ENCODE data around the gene KRTAP10-4.

The KRTAP10-4 gene

GRCh38 chr21:44526096-44526997 lies 47.2 kb upstream of the KRTAP10-4 start:
- Histone ChIP-seq H3K27ac (ENCODE audit: low read length) (no peak overlapping the region), H3K4me3 (ENCODE audit: low read depth in 1 of 2, low read length in 2 of 2) (no peak overlapping the region), H2AFZ (ENCODE audit: low read depth, low read length) (no peak overlapping the region), H3K9ac (ENCODE audit: low read depth, low read length) (no peak overlapping the region), H3K79me2 (ENCODE audit: insufficient read depth, low read length) (no peaks in the 10 kb centered on the region), H4K20me1 (ENCODE audit: insufficient read depth, low read length) (no peaks in the 10 kb centered on the region), H3K4me1 (ENCODE audit: insufficient read depth, low read length) (no peaks in the 10 kb centered on the region), H3K27me3 (ENCODE audit: insufficient read depth, low read length, poor library complexity) (no peaks in the 10 kb centered on the region), H3K9me3 (ENCODE audit: insufficient read depth, low read length, severe bottlenecking) (no peaks in the 10 kb centered on the region), H3K4me2 (ENCODE audit: insufficient read depth, low read length) (no peak overlapping the region), H3K36me3 (ENCODE audit: insufficient read depth, low read length) (no peaks in the 10 kb centered on the region)
- no peak for ATAC-seq (ENCODE audit: insufficient read depth, low read depth)
- no peak for DNase-seq
- TF ChIP-seq EZH2 (IDR thresholded peaks at IDR 0.05; ENCODE audit: borderline replicate concordance, low read depth, low read length, severe bottlenecking) = no peak
- TF ChIP-seq, protein P1, sequence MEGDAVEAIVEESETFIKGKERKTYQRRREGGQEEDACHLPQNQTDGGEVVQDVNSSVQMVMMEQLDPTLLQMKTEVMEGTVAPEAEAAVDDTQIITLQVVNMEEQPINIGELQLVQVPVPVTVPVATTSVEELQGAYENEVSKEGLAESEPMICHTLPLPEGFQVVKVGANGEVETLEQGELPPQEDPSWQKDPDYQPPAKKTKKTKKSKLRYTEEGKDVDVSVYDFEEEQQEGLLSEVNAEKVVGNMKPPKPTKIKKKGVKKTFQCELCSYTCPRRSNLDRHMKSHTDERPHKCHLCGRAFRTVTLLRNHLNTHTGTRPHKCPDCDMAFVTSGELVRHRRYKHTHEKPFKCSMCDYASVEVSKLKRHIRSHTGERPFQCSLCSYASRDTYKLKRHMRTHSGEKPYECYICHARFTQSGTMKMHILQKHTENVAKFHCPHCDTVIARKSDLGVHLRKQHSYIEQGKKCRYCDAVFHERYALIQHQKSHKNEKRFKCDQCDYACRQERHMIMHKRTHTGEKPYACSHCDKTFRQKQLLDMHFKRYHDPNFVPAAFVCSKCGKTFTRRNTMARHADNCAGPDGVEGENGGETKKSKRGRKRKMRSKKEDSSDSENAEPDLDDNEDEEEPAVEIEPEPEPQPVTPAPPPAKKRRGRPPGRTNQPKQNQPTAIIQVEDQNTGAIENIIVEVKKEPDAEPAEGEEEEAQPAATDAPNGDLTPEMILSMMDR (IDR thresholded peaks at IDR 0.05; ENCODE audit: borderline replicate concordance, extremely low read depth, low read length, poor library complexity, severe bottlenecking) = no peak

DNA sequence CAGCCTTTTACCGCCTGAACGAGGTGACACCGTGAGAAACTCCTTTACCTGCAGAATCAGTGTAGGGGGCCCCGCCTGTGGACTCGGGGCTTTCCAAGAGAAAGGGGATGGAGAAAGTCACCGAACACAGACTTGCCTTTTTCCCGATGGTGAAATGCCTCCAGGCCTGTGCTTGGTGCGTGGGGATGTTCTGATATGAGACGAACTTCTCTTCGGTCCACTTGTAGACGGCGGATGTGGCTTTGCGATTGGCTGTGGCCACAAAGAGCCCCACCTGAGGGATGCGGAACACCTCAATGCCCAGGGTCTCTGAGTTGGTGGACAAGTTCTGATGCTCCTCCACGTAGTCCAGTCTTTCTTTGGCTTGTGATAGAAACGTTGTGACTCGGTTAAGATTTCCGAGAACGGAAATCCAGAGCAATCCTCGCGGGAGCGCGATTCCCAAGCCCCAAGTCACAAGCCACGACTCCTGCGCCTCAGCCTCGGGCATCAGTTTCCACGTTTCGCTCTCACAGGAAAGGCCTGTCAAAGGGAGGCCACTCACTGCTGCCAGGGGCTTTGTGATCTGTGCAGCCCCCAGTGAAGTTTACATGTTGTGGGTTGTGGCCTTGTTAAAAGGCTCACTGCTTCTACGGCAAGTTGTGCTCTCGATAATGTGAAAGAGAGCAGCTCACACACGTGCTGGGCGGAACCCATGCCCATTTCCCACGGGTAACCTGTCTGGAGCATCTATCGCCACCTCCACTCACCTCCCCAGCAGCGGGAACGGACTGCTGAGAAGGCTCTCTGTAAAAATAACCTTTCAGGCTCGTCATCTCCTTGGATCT lies 46.2 kb upstream of the KRTAP10-4 start:
- Histone ChIP-seq H3K4me1 (ENCODE audit: insufficient read depth, low read length) (no peaks in the 10 kb centered on the region), H3K9me3 (ENCODE audit: insufficient read depth, low read length, severe bottlenecking) (no peaks in the 10 kb centered on the region), H2AFZ (ENCODE audit: low read depth, low read length) (no peak overlapping the region), H3K27me3 (ENCODE audit: insufficient read depth, low read length, poor library complexity) (no peaks in the 10 kb centered on the region), H4K20me1 (ENCODE audit: insufficient read depth, low read length) (no peaks in the 10 kb centered on the region), H3K4me3 (ENCODE audit: low read depth in 1 of 2, low read length in 2 of 2) (no peak overlapping the region), H3K79me2 (ENCODE audit: insufficient read depth, low read length) (no peaks in the 10 kb centered on the region), H3K36me3 (ENCODE audit: insufficient read depth, low read length) (no peaks in the 10 kb centered on the region), H3K27ac (ENCODE audit: low read length) (no peak overlapping the region), H3K4me2 (ENCODE audit: insufficient read depth, low read length) (no peak overlapping the region), H3K9ac (ENCODE audit: low read depth, low read length) (no peak overlapping the region)
- ATAC-seq (ENCODE audit: insufficient read depth, low read depth) (no peak), DNase-seq (no peak)
- no peak for TF ChIP-seq EZH2 (IDR thresholded peaks at IDR 0.05; ENCODE audit: borderline replicate concordance, low read depth, low read length, severe bottlenecking)
- TF ChIP-seq, protein P1 (IDR thresholded peaks at IDR 0.05; ENCODE audit: borderline replicate concordance, extremely low read depth, low read length, poor library complexity, severe bottlenecking) = no peak

DNA sequence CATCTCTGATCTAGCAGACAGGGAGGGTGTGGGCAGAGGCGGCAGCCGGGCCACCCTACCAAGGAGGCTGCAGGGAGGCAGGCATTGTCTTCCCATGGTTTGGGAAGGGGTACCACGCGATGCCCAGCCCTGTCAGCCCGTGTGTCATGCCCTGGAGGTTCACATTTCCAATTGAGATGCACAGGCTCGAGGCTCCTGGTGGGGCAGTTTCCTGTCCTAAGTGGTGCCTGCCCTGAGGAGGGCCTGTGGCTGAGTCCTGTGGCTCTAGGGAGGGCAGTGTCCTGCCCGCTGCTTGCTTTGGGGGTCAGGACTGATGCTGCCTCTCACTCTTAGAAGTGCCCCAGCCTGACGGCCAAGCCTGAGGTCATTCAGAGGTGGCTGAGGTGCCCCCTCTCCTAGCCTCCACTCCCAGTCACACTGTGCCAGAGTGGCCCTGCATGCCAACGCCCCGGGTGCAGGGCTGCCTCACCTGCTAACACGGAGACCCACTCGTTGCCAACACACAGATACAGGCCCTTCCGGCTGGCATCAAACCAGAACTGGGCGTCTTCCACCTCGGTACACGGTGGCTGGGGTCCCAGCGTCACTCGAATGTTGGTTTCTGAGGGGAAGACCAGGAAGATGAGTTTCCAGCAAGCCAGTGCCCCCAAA lies 45.4 kb upstream of the KRTAP10-4 start:
- no peak overlapping the region for H3K27ac ChIP-seq (ENCODE audit: low read length)
- no peak overlapping the region for H3K9ac ChIP-seq (ENCODE audit: low read depth, low read length)
- H3K79me2 ChIP-seq (ENCODE audit: insufficient read depth, low read length) = no peaks in the 10 kb centered on the region
- H3K9me3 ChIP-seq (ENCODE audit: insufficient read depth, low read length, severe bottlenecking) = no peaks in the 10 kb centered on the region
- ATAC-seq (ENCODE audit: insufficient read depth, low read depth) (no peak), DNase-seq (no peak)
- no peaks in the 10 kb centered on the region for H3K27me3 ChIP-seq (ENCODE audit: insufficient read depth, low read length, poor library complexity)
- no peaks in the 10 kb centered on the region for H3K4me1 ChIP-seq (ENCODE audit: insufficient read depth, low read length)
- TF ChIP-seq, protein P1 (IDR thresholded peaks at IDR 0.05; ENCODE audit: borderline replicate concordance, extremely low read depth, low read length, poor library complexity, severe bottlenecking) = no peak
- TF ChIP-seq EZH2 (IDR thresholded peaks at IDR 0.05; ENCODE audit: borderline replicate concordance, low read depth, low read length, severe bottlenecking) = no peak
- no peaks in the 10 kb centered on the region for H3K36me3 ChIP-seq (ENCODE audit: insufficient read depth, low read length)
- H4K20me1 ChIP-seq (ENCODE audit: insufficient read depth, low read length) = no peaks in the 10 kb centered on the region
- no peak overlapping the region for H3K4me2 ChIP-seq (ENCODE audit: insufficient read depth, low read length)
- no peak overlapping the region for H2AFZ ChIP-seq (ENCODE audit: low read depth, low read length)
- no peak overlapping the region for H3K4me3 ChIP-seq (ENCODE audit: low read depth in 1 of 2, low read length in 2 of 2)

Data from DND-41 (cell line).